HG03097 (cell line): Measurements from ENCODE around the gene MXD4.
"Not testable (repeated sequence)": the region's sequence is repeated elsewhere in the genome, so short reads cannot be mapped to it uniquely, and the experiment has no call there.

ENCODE experiments used
- ATAC-seq: cut with Tn5 transposase; IDR thresholded peaks from one replicate; pipeline ENCODE4 v1.9.1; 2021; ENCODE audit not compliant: unreplicated experiment, low FRiP score

Gene MXD4

GRCh38 chr4:2241003-2241402, 20.9 kb downstream of the MXD4 start:
- ATAC-seq: no peak

GRCh38 chr4:2236944-2237666, 24.8 kb downstream of the MXD4 start:
- ATAC-seq: no peak

GRCh38 chr4:2231082-2231481, 30.8 kb downstream of the MXD4 start:
- no peak for ATAC-seq

GRCh38 chr4:2226261-2226660, 35.6 kb downstream of the MXD4 start:
- no peak for ATAC-seq

- ATAC-seq: no peak
Observed at GRCh38 chr4:2222838-2223237, 39.1 kb downstream of the MXD4 start.

- not testable (repeated sequence) for ATAC-seq
Observed at GRCh38 chr4:2221378-2221777, 40.5 kb downstream of the MXD4 start.

- ATAC-seq: no peak
Observed at GRCh38 chr4:2220016-2220630, 41.8 kb downstream of the MXD4 start.

- no peak for ATAC-seq
Observed at GRCh38 chr4:2219233-2219760, 42.6 kb downstream of the MXD4 start.

- ATAC-seq: no peak
Observed at GRCh38 chr4:2218436-2218835, 43.5 kb downstream of the MXD4 start.

- no peak for ATAC-seq
Observed at GRCh38 chr4:2217726-2218125, 44.2 kb downstream of the MXD4 start.

GRCh38 chr4:2212831-2213230, 49.1 kb downstream of the MXD4 start:
- ATAC-seq: no peak

GRCh38 chr4:2202789-2203188, 59.1 kb downstream of the MXD4 start:
- ATAC-seq: not testable (repeated sequence)
